ELF-1 (cell line): Measurements from ENCODE around the gene ZNF469.

Experiments
- DNase-seq: peaks from one replicate; pipeline ENCODE4 v3.0.0-alpha.2; 2016; ENCODE audit warnings: low read depth, low spot score

Gene ZNF469

DNA sequence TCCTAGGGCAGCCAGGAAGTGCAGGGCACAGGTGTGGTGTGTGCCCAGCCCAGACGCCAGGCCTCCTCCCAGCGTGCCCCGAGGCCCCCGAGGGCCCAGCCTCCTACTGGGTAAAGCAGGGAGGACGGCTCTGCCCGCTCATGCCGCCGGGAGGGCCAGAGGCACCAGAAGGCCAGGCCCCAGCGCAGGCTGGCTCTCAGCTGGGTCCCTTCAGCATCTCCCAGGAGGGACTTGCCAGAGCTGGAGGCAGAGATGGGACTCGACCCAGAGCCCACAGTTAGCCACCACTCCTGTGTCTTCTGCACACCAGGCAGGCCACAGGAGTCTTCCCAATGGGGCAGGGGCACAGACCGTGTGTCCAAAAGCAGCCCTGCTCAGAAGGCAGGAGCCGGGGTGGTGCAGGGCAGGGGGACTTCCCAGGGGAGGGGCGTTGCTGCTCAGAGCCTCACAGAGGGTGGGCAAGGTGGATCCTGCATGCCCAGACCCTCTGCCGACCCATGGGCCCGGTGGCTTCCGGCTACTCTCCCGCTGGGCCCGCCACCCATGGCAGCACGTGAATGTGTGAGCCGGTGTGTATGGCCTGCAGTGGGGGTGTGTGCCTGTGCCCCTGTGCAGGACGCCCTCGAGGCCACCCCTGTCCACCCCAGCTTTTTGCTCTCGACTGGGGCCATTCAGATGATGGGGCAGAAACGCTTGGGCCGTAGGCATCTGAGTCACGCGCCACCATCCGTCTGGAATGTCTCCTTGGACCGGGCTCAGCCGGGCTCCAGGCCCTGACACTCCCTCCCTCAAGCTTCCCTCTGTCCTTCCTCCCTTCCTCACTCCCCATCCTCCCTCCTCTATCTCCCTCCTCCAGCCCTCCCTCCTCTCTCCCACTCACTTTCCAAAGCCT, 5.7 kb upstream of the ZNF469 start:
- no peak for DNase-seq

DNA sequence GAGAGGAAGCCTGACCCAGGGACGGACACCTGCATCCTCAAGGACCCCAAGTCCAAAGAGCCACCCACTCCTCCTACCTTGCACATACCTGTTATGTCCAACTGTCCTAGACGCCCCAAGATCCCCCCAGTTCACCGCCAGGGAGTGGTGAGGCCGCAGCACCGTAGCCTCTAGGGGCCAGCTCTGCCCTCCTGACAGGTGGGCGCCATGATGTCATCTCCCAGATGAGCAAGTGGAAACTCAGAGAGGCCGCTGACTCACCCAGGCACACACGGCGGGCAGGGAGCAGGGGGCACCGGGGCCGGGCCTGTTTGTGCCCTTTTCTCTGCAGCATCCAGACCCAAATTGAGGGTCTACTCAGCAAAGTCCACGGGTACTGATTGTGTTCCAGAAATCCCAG, 4.8 kb upstream of the ZNF469 start:
- no peak for DNase-seq

DNA sequence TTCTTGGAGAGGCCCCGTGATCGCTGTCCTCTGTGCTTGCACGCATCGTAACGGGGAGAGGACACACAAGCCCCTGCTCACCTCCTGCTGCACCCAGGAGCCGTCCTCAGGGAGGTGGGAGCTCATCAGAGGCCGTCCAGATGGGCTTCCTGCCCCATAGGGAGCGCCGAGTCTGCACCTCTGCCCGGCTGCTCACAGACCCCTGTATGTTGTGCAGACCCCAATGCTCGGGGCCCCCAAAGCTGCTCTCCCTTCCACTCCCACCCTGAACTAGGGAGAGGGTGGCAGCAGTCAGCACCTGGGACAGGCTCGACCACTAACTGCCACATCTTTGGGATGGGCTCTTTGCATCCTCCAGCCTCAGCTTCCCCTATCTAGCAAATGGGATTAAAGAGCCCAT, 4.4 kb upstream of the ZNF469 start:
- no peak for DNase-seq

DNA sequence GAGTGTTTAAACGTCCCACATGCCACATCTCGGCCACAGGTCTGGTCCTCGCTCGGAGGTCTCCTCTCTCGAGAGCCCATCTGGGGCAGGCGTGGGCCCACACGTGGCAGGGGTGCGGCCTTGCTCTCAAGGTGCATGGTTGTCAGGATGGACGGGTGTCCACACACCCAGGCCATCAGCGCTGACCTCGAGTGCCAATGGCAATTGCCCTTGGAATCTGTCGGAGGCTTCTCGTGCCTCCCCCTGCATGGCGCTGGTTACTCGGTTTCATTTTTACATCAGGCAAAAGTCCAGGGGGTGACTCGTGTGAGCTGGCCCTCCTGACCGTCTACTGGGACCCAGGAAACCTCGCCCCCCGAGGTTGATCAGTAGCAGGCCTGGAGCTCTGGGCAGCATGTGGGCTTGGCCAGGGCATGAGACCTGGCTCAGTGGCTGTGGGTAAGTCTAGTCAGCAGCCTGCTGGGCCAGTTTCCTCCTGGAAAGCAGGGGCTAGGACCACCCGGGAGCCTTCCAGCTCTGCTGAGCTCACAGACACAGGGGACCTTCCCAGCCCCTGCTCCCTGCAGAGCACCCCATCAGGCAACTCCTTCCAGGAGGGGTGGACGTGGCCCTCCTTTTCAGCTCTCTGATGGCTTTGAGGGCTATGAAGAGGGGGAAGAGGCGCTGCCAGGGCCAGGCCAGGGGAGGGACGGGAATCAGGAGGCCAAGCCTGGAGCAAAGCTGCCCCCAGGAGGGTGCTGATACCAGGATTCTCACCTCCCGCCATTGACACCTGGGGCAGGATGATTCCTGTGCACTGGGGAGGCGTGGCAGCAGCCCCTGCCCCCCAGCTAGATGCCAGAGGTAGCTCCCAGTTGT, 3.7 kb upstream of the ZNF469 start:
- no peak for DNase-seq

DNA sequence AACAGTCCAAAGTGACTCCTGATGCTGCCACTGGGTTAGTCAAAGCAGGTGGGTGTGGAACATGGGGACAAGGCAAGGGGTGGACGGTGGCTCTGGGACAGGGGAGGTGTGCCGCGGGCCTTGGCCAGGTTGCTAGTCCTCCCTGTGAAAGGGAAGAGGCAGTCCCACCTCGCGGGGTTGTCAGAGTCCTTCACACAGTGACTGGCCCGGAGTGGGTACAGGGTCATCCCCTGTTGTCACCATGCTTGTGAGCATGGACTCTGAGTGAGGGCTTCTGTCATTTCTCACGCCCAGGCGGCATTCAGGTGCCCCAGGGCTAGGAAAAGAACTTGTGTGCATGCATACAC, 3.1 kb upstream of the ZNF469 start:
- no peak for DNase-seq

DNA sequence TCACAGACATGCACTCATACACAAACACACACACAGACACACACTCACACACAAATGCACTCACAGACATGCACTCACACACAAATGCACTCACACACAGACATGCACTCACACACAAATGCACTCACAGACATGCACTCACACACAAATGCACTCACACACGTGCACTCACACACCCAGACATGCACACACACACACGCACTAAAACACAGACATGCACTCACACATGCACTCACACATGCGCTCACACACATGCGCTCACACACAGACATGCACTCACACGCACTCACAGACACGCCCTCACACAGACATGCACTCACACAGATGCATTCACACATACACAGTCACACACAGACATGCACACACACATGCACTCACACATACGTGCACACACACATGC, 2.7 kb upstream of the ZNF469 start:
- no peak for DNase-seq

DNA sequence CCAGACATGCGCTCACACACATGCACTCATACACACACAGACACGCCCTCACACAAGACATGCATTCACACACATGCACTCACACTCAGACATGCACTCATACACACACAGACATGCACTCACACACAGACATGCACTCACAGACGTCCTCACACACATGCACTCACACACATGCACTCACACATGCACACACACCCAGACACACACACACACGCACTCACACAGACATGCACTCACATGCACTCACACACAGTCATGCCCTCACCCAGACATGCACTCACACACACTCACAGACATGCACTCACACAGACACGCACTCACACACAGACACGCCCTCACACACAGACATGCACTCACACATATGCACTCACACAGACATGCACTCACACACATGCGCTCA, 2.1 kb upstream of the ZNF469 start:
- no peak for DNase-seq

DNA sequence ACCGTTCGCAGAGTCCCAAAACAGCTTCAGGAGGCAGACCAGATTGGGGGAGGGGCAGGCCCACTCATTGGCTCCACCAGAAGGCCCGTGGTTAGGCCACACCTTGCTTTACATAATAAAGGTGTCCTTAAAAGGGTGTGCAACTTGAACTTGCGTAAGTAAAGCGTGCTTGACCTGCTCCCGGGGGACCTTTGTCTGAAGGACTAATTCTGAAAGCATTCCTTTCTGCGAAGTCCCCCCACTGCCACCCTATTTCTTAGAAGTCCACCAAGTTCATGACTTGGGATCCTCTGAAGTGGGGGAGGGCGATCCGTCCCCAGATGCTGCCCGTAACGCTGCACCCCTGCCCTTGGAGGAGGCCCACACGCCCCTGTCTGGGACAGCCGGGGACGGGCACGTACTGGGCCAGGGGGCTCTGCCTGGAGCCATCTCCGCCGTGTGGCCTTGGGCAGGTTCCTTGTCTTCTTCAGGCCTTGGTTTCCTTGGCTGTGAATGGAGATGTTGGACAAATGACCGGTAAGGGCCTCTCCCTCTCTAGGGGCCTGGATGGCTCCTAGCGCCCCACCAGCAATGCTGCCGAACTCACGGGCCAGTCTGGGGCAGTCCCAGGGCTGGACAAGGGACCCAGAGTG, 823 bp upstream of the ZNF469 start:
- peak; percentile 50 for DNase-seq

DNA sequence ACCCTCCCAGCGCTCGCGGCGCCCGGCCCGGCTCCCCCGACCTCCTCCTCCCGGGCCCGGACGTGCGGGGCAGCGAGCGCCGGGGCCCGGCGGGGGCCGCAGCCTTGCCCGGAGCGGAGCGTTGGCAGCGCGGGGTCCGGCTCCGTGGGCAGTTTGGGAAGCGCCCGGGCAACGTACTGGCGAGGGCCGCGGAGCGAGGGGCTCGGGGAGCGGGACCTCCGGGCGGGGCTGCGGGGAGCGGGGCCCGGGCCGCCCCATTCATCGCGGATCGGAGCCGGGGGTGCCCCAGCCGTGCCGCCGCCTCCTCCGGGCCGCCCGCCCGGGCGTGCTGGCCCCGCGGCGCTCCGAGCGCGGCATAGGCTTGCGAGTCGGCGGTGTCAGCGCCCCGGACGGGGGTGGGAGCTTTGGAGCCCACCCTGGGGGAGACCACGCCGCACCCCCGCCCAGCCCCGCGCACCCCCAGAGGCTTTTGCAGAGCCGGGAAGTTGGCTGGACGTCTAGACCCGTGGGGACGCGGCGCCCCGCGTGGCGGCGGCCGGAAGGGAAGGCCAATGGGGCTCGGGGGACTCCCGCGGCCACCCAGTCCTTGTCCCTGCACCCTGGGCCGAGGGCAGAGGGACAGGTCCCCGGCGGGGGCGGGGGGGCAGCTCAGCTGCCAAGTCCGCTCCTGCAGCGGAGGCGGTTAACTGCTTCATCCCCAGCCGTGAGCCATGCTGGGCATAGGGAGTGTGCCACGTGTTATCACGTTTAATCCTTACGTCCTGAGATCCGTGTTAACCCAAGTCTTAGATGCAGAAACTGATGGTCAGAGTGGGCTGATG, 852 bp downstream of the ZNF469 start:
- DNase-seq, result no peak

DNA sequence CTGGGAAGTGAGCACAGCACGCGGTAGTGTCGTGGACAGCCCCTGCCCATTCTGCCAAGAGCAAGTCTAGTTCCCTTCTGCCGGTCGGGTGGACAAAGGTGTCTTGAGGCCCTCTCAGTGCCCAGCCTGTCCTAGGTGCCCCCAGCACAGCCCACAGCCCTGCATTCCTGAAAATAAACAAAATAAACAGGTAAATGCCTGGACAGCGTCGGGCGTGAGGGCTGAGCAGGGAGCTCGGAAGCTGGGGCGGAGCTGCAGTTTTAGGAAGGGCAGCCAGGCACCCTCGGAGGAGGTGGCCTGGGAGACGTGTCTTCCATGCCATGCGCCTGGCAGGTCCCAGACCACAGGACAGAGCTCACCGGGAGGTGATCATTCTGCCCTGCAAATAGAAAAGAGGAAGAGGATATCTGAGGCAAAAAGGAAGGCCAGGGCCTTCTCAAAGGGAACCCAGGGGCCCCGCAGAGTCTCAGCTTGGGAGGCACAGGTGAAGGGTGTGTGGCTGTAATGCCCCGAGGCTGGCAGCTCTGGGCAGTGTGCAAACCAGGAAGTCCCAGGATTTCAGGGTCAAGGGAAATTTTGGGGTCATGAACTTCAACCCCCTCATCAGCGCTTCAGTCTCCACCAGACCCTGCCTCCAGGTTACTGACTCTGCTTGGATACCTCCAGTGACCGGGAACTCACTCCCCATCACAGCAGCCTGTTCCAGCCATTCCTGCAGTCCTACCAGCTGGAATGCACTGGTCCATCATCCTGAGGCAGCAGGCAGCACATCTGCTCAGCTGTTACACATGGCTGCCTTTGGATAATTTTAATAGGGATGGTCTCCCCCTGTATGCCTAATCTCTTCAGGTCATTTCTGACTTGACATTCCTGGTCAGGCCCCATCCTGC, 1.7 kb downstream of the ZNF469 start:
- DNase-seq, result no peak

DNA sequence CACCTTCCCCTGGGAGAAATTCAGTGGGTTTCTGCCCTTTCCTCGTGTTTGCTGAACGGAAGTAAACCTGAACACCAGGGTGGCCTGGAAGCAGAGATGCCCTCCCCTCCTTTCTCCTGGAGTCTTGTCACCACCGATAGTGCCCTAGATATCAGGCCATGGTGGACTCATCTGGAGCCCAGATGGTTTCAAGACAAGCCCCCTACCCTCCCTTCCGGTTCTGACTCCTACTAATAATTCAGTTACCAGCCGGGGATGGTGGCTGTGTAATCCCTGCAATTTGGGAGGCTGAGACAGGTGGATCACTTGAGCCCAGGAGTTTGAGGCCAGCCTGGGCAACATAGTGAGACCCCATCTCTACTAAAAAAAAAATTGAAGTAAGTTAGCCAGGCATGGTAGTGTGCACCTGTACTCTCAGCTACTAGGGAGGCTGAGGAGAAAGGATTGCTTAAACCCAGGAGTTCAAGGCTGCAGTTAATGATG, 2.4 kb downstream of the ZNF469 start:
- no peak for DNase-seq

DNA sequence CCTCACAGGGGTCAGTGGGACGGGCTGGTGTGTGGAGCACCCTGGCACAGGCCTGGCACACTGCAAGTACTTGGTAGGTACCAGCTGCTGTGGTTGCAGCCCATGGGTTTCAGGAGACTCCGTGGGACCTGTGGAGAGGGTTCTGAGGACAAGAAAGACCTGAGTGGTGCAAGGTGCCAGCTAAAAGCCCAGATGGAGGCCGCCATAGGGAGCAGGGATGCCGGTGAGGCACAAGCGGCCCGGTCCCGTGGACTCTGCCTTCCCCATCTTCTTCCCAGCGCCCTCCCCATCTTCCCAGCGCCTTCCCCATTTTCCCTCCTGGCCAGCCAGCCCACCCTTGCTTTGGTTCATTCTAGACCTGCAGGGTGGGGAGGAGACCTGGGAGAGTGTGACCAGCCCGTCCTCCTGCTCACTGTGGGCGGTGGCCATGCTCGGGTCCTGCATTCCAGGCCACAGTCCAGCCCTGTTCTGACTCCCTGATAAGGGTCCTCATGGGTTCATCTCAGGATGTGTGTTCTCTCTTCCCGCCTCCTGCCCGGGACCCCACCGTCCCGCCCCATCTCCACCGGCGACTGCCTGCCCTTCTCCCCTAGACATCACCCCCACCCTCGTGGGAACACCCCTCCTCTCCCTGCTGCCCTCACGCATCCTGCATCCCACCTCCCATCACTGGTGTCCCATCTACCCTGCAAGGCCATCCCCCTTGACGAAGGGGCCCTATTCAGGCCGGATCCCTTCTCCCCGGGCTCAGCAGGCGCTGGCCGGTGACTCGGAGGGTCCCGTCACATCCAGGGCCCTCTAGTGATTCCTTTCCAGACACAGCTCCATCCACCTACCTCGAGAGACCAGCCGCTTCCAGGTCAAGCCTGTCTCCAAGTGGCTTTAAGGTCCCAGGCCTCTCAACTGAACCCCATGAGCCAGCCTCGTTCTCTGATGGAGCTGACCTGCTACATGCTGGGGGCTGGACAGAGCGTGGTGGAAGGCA, 3.4 kb downstream of the ZNF469 start:
- no peak for DNase-seq

DNA sequence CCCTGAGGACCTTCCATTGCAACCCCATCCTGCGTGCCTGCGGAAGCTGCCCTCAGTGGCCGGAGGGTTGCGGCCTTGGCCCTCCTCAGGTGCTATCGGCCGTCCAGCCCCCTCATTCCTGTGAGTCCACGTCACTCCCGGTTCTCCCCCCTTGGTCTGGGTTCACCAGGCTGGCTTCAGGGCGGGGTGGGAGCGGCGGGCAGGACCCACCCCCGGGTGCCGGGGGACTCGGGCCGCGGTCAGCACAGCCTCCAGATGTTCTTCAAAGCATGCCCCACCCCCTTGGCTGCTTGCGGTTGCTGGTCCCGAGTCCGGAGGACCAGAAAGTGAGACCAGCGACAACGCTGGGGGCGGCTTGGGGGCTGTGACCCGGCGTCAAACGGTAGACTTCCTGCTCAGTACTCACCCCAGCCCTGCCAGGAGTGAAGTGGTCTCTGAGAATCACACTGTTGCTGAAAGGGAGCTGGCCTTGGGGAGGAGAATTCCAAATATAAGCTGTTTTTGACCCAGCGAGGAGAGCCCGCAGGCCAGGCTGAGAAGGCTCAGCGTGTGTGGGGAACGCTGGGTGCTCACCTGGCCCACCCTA, 4.5 kb downstream of the ZNF469 start:
- DNase-seq, result no peak

DNA sequence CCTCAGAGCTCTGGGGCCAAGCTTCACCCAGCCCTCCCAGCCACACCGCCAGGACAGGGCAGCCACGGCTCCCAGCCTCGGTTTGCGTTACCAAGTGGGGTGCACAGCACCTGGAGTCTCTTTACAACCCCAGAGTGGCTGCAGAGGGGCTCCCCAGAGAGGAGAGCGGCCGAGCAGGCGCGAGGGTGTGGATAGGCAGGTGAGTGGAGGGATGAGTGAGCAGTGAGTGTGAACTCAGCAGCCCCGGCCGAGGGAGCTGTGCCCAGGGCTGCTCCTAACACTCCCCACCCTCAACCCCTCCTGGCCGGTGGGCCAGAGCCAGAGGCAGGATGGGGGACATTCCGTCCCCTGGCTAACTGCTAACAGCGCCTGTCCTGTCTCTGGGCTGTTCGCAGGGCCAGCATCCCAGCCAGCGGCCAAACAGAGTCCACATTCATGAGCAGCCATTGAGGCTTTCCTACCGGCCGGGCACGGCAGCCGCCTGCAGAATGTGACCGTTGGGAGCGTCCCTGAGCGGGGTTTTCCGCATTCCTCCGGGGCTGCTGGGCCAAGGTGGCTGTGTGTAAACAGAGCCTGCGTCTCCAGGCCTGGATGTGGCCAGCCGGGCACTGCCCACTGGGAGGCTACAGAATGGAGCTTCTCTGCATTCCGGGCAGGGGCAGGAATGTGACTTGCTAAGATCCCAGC, 5.3 kb downstream of the ZNF469 start:
- peak; percentile 71 for DNase-seq

DNA sequence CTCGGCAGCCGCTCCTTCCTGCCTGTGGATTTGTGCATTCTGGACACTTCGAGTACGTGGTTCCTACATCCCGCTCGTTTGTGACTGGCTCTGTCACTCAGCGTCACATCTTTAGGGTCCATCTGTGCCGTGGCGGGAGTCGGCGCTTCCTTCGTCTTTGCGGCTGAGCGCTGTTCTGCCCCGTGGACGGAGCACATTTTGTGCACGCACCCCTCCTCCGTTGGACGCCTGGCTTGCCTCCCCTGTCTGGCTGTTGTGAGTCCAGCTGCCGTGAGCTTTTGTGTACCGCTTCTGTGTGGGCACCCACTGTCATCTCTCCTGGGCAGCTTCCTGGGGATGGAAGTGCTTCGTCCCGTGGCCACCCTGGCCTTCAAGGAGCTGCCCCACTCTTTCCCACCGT, 6.4 kb downstream of the ZNF469 start:
- DNase-seq, result no peak

DNA sequence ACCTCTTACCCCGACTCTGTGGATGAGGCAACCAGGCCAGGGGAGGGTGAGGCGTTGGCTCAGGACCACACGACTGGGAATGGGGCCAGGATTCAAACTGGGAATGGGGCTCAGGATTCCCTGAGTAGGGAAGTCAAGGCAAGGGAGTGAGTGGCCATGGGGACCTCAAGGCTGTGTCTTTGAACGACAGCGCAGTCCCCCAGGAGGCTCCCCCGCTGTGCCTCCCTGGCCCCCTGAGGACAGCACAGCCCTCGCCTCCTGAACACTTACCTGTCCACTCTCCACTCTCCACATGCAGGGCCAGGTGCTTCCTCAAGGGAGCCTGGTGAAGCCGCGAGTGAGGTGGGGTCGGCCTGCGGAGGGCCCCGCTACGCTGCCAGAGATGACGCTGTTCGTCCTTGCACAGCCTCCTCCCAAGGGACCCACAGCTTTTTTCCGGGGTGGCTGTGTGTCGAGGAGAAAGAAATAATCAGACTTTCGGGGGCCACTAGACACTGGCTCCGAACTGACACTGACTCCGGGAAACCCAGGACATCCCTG, 6.9 kb downstream of the ZNF469 start:
- DNase-seq, result no peak

DNA sequence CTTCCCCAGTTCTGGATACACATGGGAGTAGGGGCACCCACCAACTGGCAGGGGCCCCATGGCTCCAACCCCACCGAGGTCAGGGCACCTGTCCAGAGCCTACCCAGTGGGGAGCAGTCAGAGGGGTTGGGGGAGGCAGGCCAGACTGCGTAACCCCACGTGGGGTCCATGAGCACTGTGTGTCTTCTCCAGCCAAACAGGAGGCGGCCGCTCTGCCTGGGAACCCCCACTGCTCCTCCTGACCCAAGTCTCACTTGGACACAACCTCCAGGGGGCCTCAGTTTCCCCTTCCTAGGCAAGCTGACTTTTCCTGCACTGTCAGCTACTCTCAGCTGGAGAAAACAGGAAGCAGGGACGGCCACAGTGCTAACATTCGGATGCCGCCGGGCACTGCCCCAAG, 7.5 kb downstream of the ZNF469 start:
- DNase-seq, result no peak

DNA sequence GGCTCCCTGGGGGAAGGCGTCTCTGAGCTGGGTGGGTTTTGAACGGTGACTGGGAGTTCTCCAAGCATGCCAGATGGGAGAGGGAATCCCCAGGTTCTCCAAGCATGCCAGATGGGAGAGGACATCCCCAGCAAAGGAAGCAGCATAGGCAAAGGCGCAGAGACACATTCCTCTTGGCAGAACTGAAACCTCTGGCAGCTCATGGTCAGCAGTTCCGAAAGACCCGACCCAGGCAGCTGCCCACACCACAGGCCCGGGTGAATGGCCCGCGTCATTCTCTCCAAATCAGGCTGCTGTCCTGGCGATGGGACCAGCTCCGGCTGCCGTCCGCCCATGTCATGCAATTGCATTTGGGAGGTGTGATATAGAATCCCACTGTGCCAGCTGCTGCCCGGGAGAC, 8.0 kb downstream of the ZNF469 start:
- no peak for DNase-seq
